ENCODE data around the gene MAPK7. TPM values are rescaled to one million over a fixed set of nuclear protein-coding genes. Genes with fewer than 3 reads are reported as not detected.

MAPK7 gene
- total RNA-seq, 1 donor, result 16.0 TPM

DNA sequence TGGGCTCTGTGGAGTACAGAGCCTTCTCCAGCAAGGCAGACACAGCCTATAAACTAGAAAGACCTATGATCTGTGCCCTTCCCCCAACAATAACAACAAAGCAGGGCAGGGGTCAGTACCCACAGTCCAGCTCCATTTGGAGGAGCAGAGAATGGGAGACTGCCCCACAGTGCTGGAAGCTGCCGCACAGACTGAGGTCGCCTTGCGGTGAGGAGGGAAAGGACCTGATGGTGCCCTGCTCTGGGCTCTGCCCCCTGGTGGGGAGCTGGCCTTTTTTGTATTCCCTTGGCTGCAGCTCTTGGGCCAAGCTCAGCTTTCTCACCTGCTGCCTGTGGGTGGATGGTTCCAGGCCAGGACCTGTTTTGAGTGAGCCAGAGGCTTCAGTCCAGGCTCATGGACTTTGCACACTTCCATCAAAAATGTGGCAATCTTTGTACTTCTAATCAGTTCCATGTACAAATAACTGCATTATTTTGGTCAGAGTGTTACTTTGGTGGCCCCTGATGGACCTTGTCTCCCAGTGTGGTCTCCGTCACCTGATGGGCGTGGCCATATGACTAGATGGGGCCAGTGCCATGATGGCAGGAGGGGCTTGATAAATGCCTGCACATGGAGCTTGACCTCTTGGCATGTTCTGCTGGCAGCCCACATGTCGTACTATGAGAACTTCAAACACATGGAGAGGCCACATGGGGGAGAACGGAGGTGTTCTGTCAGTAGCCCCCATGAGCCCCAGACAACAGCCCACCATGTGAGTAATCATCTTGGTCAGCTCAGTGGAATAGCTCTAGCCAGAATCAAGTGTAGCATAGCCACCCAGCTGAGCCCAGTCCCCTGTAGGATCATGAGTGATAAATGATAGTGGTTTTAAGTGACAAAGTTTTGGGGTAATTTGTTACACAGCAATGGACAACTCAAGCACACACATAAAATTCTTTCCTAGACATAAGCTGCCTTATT lies 40.0 kb upstream of the MAPK7 start:
- Histone ChIP-seq H3K27me3 (ENCODE audit: insufficient read depth, low read length) (no peaks in the 10 kb centered on the region), H3K9me3 (ENCODE audit: low read depth, low read length) (no peaks in the 10 kb centered on the region), H3K4me3 (ENCODE audit: low read length) (no peak overlapping the region), H3K4me1 (ENCODE audit: insufficient read depth, low read length) (no peaks in the 10 kb centered on the region)

DNA sequence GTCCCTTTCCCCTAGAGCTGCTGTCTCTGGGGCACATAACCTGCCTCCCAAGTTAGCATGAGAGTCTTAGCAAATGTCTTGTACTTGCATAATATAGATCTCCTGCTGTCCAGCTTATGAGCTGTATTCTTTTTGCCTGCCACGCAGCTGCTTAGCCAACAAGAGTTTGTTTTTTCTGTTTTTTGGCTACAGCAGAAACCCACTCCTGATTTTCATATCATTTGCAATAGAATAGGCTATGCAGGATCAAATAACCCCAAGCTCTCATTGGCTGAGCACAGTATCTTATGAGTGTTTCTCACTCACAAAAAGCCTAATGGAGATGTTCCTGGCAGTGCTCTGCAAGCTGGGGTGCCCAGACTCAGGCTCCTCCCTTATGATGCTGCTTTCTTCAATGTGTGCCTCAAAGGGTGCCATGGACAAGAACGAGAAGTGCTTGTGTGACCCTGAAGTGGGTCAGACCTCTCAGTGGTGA lies 38.9 kb upstream of the MAPK7 start:
- Histone ChIP-seq H3K27me3 (ENCODE audit: insufficient read depth, low read length) (no peaks in the 10 kb centered on the region), H3K9me3 (ENCODE audit: low read depth, low read length) (no peaks in the 10 kb centered on the region)

DNA sequence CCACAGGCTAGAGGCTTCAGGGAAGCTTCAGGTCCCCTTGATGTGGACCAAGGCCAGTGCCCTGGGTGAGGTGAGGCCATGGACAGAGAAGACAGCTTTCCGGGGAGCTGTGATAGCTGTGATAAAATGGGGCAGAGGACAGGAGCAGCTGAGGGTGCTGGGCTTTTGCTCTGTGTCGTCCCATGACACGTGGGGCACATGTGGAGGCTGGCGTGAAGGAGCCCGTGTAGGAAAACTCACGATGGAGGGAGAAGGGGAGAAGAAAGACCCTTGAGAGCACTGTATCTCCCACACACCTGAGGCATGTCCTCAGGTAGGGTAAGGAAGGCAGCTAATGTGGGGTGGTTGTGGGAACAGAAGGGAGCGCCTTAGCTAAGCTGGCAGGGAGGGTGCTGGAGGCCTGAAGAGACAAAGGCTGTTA lies 37.1 kb upstream of the MAPK7 start:
- no peaks in the 10 kb centered on the region for H3K9me3 ChIP-seq (ENCODE audit: low read depth, low read length)
- H3K4me1 ChIP-seq (ENCODE audit: insufficient read depth, low read length), result no peaks in the 10 kb centered on the region
- H3K27me3 ChIP-seq (ENCODE audit: insufficient read depth, low read length), result no peaks in the 10 kb centered on the region
- H3K4me3 ChIP-seq (ENCODE audit: low read length), result no peak overlapping the region

More for the DNA sequence above, 38.9 kb upstream of the MAPK7 start:
- H3K4me1 ChIP-seq (ENCODE audit: insufficient read depth, low read length), result no peaks in the 10 kb centered on the region
- no peak overlapping the region for H3K4me3 ChIP-seq (ENCODE audit: low read length)

DNA sequence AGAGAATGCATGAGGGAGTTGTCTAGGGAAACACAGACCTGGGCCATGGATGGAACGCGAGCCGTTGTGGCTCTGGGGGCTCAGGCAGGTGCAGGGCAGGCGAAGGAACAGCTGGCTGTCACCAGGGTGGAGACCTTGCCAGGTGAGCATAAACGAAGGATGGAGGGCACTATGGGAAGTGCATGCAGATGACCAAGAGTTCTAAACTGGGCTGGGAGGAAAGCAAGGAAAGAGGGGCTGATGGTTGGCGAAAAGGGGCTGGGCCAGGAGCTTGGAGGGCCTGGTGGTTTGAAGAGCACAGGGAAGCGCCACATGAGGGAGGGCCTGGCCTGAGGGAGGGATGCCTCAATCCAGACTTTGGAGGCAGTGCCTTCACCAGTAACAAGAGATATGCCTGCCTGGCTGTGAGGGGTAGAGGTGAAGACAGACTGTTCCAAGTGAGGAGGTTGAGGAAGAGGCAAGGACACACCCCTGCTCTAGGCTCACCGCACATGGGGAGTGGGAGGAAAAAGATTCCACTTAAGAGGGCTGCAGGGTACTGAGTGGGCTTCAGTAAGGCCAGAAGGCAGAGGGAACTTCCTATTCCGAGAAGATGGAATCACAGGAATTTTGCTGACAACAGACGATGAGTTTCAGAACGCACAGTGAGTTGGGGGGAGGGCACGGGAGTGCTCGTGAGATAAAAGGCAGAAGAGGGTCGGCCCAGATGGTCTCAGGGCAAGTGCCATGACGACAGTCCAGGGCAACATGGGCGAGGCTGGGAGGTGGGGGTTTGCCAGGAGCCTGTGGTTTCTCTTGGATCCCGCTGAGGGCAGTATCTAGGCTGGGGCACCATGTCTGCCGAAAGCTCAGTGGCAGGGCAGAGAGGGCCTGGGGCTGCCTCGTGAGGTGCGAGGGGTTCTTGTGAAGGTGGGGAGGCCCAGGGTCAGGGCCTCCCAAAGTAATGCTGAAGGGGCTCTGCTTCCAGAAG lies 36.4 kb upstream of the MAPK7 start:
- H3K4me1 ChIP-seq (ENCODE audit: insufficient read depth, low read length), result no peaks in the 10 kb centered on the region
- no peak overlapping the region for H3K4me3 ChIP-seq (ENCODE audit: low read length)
- H3K27me3 ChIP-seq (ENCODE audit: insufficient read depth, low read length), result no peaks in the 10 kb centered on the region
- H3K9me3 ChIP-seq (ENCODE audit: low read depth, low read length), result no peaks in the 10 kb centered on the region

DNA sequence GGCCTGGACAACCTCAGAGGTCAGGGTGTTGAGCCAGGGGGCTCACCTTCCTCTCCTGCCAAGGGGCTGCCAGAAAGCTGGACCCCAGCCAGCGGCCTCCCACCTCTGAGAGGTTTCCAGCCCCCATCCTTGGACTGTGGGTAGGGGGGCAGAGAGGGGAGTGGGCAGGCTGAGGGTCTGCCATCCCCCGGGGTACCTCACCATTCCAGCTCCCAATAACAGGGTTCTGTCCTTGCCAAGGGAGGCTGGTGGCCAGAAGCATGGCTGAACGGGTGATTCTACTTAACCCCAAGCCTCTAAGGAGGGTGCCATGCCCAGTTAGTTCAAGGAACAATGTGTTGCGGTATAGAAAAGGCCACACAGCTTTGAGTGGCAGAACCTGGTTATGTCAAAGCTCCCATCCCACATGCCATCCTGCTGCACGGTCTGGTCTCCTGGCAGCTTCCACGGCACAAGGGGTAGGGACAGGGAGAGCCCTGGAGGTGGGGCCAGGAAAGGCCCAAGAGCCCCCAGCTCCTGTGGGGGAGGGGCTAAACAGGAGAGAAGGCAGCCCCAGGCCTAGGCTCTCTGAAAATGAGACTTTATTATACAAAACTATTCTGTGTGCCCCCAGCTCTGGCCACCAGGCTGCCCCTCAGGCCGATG lies 35.6 kb upstream of the MAPK7 start:
- Histone ChIP-seq H3K4me1 (ENCODE audit: insufficient read depth, low read length) (no peaks in the 10 kb centered on the region), H3K27me3 (ENCODE audit: insufficient read depth, low read length) (no peaks in the 10 kb centered on the region), H3K4me3 (ENCODE audit: low read length) (no peak overlapping the region), H3K9me3 (ENCODE audit: low read depth, low read length) (no peaks in the 10 kb centered on the region)

DNA sequence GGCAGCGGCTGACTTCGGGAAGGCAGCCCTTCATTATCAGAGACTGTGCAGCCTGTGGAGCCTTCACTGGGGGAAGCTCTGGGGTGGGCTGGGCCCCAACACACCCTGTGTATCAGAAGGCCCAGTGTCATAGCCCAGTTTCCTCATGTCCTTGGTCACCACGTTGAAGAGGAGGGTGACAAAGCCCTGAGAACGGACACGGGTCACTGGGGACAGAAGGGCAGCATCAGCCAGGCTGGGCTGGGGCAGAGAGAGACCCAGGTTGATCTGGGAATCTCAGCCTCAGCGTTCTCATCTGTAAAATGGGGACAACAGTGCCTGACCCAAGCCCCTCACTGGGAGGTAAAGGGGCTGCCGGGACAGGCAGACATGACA lies 35.1 kb upstream of the MAPK7 start:
- H3K4me3 ChIP-seq (ENCODE audit: low read length), result no peak overlapping the region
- no peaks in the 10 kb centered on the region for H3K27me3 ChIP-seq (ENCODE audit: insufficient read depth, low read length)
- H3K9me3 ChIP-seq (ENCODE audit: low read depth, low read length), result no peaks in the 10 kb centered on the region
- no peaks in the 10 kb centered on the region for H3K4me1 ChIP-seq (ENCODE audit: insufficient read depth, low read length)

DNA sequence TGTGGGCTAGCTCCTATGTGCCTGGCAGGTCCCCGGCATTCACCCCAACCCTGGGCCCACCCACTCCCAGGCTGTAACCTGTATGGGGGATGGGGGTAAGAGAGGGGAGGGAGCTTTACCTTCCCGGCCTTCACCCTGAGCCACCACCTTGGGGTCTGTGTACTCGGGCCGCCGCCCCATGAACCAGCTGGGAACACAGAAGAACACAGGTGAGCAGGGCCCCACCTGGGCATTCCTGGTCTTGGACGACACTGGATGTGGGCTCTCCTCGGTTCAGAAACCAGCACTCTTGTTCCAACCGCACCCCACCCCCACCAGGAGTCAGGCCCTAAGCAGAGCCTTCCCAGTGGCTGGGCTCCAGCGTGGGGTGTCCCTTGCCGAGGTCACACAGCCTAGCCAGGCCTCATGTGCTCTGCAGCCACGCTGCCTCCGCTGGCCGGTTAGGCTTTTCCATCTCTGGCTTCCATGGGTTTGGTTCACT lies 34.6 kb upstream of the MAPK7 start:
- Histone ChIP-seq H3K4me1 (ENCODE audit: insufficient read depth, low read length) (no peaks in the 10 kb centered on the region), H3K9me3 (ENCODE audit: low read depth, low read length) (no peaks in the 10 kb centered on the region), H3K27me3 (ENCODE audit: insufficient read depth, low read length) (no peaks in the 10 kb centered on the region), H3K4me3 (ENCODE audit: low read length) (no peak overlapping the region)

DNA sequence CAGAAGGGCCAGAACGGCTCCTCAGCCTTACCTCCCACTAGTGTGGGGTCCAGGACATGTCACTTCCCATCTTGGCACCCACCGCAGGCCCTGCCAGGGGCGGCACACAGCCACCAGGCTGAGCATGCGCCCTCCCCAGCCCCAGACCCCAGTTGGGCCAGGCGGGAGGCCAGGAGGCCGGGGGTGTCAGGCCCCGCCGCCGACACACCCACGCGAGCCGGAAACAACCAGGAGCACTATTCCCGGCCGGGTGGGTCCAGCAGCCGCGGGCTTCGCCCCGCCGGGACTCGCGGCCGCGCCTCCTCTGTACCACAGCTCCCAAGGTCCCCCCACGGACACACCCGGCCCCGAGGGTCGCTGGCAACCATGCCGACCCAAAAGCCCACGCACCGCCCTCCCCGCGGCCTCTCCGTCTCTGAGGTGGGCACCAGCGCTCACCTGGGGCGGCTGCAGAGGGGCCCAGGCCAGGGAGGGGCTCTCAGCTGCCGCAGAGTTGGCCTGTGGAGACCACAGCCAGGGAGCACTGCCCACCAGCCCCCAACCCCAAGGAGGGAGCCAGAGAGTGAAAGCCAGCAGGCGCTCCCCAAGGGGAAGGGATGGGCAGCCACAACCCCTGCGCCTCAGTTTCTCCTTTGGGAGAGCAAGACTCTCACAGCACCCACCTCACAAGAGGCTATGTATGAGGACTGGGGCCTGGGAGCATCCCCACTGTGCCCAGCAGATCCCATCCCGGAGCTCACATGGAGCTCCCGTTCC lies 33.8 kb upstream of the MAPK7 start:
- H3K27me3 ChIP-seq (ENCODE audit: insufficient read depth, low read length), result no peaks in the 10 kb centered on the region
- no peaks in the 10 kb centered on the region for H3K4me1 ChIP-seq (ENCODE audit: insufficient read depth, low read length)
- no peaks in the 10 kb centered on the region for H3K9me3 ChIP-seq (ENCODE audit: low read depth, low read length)
- no peak overlapping the region for H3K4me3 ChIP-seq (ENCODE audit: low read length)

DNA sequence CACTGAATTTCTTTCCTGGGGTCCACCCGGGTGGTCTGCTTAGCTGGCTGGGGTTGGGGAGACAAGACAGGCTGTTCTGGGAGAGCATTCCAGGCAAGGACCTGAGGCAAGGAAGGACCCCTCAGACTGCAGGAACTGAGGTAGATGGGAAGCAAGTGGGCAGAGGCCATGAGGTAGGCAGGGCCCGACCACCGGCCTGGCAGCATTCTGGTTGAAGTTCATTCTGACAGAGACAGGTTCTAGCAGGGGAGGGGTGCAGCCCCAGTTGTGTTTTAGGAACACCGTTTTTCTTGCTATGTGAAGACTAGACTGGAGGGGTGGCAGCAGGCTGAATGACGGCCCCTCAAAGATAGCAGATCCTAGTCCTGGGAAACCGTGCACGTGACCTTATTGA lies 33.2 kb upstream of the MAPK7 start:
- H3K9me3 ChIP-seq (ENCODE audit: low read depth, low read length), result no peaks in the 10 kb centered on the region
- H3K4me1 ChIP-seq (ENCODE audit: insufficient read depth, low read length), result no peaks in the 10 kb centered on the region
- H3K27me3 ChIP-seq (ENCODE audit: insufficient read depth, low read length), result no peaks in the 10 kb centered on the region
- no peak overlapping the region for H3K4me3 ChIP-seq (ENCODE audit: low read length)

DNA sequence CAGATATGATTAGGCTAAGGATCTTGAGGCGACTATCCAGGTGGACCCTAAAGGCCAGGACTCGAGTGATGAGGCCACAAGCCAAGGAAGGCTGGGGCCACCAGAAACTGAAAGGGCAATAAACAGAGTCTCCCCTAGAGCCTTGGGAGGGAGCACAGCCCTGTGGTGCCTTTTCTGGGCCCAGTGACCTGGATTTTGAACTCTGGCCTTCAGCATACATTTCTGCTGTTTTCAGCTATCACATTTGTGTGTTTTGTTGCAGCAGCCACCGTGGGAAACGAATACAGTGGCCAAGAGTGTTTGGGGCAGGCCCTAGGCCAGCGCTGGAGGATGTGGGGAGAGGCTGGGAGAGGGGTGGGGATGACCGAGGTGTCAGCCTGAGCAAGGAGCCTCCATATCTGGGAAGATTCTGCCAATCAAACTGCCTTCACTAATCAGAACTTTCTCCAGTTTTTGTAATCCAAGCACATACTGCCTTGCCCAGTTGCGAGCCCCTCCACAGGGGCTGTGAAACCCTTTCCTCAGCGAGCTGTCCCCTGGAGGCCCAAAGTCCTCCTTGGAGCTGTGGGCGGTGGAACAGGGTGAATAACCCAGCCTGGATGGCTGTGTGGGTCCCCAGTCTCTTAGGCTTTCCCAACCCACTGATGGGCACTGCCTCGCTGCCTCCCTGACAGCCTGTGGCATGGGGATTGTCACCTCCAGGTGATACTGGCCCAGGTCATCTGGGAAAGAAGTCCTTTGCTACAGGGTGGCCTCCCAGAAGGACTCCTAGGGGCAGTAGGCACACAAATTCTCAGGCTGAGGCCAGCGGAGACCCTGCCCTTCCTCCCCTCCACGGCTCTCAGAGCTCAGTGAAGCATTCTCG lies 32.6 kb upstream of the MAPK7 start:
- Histone ChIP-seq H3K9me3 (ENCODE audit: low read depth, low read length) (no peaks in the 10 kb centered on the region), H3K4me1 (ENCODE audit: insufficient read depth, low read length) (no peaks in the 10 kb centered on the region), H3K27me3 (ENCODE audit: insufficient read depth, low read length) (no peaks in the 10 kb centered on the region), H3K4me3 (ENCODE audit: low read length) (no peak overlapping the region)

DNA sequence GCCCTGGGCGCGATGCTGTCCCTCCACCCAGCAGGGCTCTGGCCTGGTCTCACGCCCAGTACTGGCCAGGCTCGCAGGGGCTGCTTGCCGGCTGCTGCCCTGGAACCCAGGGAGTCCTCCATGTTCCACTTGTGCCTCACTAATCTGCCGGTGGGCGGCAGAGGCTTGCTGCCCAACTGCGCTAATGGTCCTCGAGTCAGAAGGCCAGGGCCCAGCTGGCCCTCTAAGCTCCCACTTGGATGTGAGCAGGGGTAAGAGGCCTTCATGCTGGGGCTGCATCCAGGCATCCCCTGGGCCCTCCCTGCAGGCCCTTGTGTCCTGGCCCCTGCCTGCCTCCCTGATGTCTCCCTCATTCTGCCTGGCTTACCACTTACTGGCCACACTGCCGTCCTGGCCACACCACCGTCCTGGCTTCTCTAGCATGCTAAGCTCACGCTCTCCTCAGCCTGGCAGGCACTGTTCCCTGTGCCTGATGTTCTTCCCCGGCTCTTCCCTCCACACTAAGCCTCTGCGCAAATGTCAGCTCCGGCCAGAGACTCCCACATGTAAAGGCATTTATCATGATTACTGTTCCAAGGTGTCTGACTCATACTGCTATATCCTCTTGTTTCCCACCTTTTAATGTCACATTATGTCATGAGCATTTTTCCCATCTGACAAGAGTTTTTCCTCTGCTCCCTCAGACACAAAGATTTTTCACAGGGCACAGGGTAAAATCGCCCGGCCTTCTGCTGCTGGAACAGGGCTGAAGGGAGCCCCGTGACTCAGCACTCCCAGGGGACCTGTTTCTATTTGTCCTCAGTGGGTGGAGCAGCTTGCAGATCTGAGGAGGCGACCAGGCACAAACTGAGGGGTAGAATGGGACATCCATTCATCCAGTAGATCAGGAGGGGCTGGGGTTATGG lies 31.7 kb upstream of the MAPK7 start:
- Histone ChIP-seq H3K4me1 (ENCODE audit: insufficient read depth, low read length) (no peaks in the 10 kb centered on the region), H3K27me3 (ENCODE audit: insufficient read depth, low read length) (no peaks in the 10 kb centered on the region), H3K4me3 (ENCODE audit: low read length) (no peak overlapping the region), H3K9me3 (ENCODE audit: low read depth, low read length) (no peaks in the 10 kb centered on the region)

DNA sequence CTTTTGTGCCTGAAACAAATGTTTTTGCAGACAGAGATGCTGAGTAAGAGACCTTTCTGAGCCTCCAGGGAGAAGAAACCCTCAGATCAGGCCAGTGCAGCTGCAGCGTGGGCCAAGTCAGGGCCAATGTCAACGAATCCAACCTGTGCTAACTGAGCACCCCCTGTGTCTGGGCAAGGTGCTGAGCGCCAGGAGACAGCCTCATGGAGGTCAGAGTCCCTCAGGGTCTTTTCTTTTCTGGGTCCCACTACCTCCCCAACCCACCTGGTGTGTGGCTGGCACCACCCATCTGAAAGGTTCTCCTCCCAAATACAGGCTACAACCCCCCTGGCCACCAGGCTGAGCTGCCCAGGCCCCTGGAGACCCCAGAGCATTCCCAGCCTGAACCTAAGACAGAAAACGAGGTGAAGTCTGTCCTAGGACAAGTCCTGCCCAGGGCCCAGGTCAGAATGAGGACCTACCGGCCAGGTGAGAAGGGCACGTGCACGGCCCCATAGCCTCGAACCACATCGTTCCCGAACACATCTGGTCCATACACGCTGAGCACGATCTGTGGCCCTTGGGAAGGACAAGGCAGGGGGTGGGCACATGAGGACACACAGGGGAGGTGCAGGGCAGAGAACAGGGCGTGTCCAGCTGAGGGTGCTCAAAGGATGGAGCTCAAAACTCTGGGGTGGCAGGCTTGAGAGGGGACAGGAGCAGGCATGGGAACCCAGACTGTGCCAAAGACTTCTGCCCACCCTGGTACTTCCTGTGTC lies 30.8 kb upstream of the MAPK7 start:
- H3K4me3 ChIP-seq (ENCODE audit: low read length), result no peak overlapping the region
- H3K27me3 ChIP-seq (ENCODE audit: insufficient read depth, low read length), result no peaks in the 10 kb centered on the region
- no peaks in the 10 kb centered on the region for H3K9me3 ChIP-seq (ENCODE audit: low read depth, low read length)
- no peaks in the 10 kb centered on the region for H3K4me1 ChIP-seq (ENCODE audit: insufficient read depth, low read length)
